HCT116 (cell line): Measurements from ENCODE around the gene MRPL37.

Experiments
- CTCF ChIP-seq, 3 experiments: fragments of 200-600 bp in 1 of 3; sonication (generic) in 1 of 3; IDR thresholded peaks in 2 of 3; conservative IDR thresholded peaks in 1 of 3; 2 replicates each; pipeline ENCODE4 v1.5.1; 2012 to 2017; ENCODE audit warnings: low read depth in 2 of 3, low read length in 2 of 3, antibody characterized with exemption in 1 of 3, borderline replicate concordance in 1 of 3, control low read depth in 1 of 3, mild to moderate bottlenecking in 1 of 3, mixed read lengths in 1 of 3, mixed run types in 1 of 3, moderate library complexity in 1 of 3; ENCODE audit not compliant: insufficient read depth in 1 of 3
- POLR2A ChIP-seq: IDR thresholded peaks from 2 replicates; pipeline ENCODE4 v1.7.0; 2011; ENCODE audit warnings: borderline replicate concordance; ENCODE audit not compliant: insufficient read depth, insufficient read length; ENCODE audit errors: extremely low read depth
- SIN3A ChIP-seq: IDR thresholded peaks from 2 replicates; pipeline ENCODE4 v1.6.1; 2012; ENCODE audit warnings: low read depth
- ZNF274 ChIP-seq: fragments of 200-500 bp; sonication (Bioruptor generic); IDR thresholded peaks from 2 replicates; pipeline ENCODE4 v1.6.1; 2014; ENCODE audit warnings: mild to moderate bottlenecking, low read depth, low read length, inconsistent platforms
- TF ChIP-seq, protein P1 (sequence below): IDR thresholded peaks from 2 replicates; pipeline ENCODE4 v1.6.1; 2012

DNA sequence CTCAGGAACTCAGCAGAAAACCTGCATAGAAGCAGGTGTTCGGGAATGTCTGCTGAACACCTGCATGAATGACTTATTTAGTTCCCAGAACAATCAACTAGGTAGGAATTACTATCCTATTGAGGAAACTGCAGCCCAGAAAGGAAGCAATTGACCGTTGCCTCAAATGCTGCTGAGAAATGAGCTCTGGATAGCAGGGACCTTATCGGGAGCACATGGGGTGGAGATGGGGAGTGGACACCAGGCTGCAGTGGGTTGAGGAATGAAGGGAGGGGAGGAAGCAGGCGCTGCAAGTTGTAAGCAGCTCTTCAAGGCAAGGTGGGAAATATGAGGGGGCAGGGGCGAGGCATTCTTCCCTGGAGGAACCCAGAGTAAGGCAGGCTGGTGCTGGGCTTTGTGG, 36.4 kb upstream of the MRPL37 start:
- TF ChIP-seq POLR2A (no peak), CTCF (IDR thresholded peaks at IDR 0.05 in 2 of 3, conservative IDR thresholded peaks at IDR 0.05 in 1 of 3; ENCODE audit: borderline replicate concordance in 1 of 3, insufficient read depth in 1 of 3, low read depth in 2 of 3, low read length in 2 of 3) (no peak), ZNF274 (no peak), SIN3A (no peak)
- TF ChIP-seq, protein P1, sequence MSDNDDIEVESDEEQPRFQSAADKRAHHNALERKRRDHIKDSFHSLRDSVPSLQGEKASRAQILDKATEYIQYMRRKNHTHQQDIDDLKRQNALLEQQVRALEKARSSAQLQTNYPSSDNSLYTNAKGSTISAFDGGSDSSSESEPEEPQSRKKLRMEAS = no peak
